Activated CD4-positive, alpha-beta memory T cell treated with anti-CD3 and anti-CD28 coated beads for 36 hours (primary cell): ENCODE results near the gene PGRMC2. TPM values are rescaled to one million over a fixed set of nuclear protein-coding genes. Genes with fewer than 3 reads are reported as not detected.
"Not testable (repeated sequence)": the region's sequence is repeated elsewhere in the genome, so short reads cannot be mapped to it uniquely, and the experiment has no call there.

Experiments
- CTCF ChIA-PET: fragments of 350-600 bp; sonication (Branson Sonifier 250); formaldehyde crosslinking; loops from one replicate; lab custom pipeline; 2021; ENCODE audit warnings: antibody characterized with exemption, inconsistent platforms; lab: Charles Lee
- POLR2A ChIA-PET: fragments of 350-600 bp; sonication (Branson Sonifier 250); formaldehyde crosslinking; loops from one replicate; lab custom pipeline; 2021; ENCODE audit warnings: antibody characterized with exemption; lab: Charles Lee
- DNase-seq: peaks from one replicate; pipeline ENCODE4 v3.0.0-alpha.2; 2020
- H3K27ac Mint-ChIP-seq: one replicate; pipeline ENCODE4 v1.8.0; 2021; ENCODE audit warnings: mixed read lengths
- H3K27me3 Mint-ChIP-seq: one replicate; pipeline ENCODE4 v1.8.0; 2021; ENCODE audit warnings: mixed read lengths
- H3K36me3 Mint-ChIP-seq: one replicate; pipeline ENCODE4 v1.8.0; 2021; ENCODE audit warnings: mixed read lengths
- H3K4me1 Mint-ChIP-seq: one replicate; pipeline ENCODE4 v1.8.0; 2021; ENCODE audit warnings: low read depth, mixed read lengths
- H3K4me3 Mint-ChIP-seq: one replicate; pipeline ENCODE4 v1.8.0; 2021; ENCODE audit warnings: mild to moderate bottlenecking, mixed read lengths
- H3K9me3 Mint-ChIP-seq: one replicate; pipeline ENCODE4 v1.8.0; 2021; ENCODE audit warnings: mixed read lengths
- intact Hi-C: fragments of 100-400 bp; cut with micrococcal nuclease; formaldehyde crosslinking; loops from one replicate; pipeline ENCODE4 v1.15.1; 2023
- total RNA-seq, 2 experiments: library from RNA; stranded (reverse); gene quantifications; one replicate each; pipeline ENCODE4 v1.2.3, GENCODE V29; 2021

Gene PGRMC2
- total RNA-seq, 2 experiments from 2014 or later = 33.7 to 34.2 TPM

DNA sequence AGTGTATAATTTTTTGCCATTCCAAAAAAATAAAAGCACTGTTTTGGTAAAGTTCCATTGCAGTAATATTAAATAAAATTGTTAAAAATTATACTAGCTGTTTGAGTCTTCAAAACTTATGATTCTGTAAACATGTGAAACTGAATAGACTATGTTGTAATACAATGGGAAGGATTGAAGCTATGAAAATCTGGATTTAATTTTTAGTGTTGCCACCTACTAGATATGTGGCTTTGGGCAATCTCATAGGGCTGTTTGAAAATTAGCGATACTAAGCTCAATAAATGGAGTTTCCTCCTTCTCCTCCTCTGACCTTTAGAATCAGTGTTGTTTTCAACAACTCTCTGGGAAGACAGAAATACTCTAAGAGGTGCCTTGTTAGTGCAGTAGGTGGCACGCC lies 4.5 kb downstream of the PGRMC2 start:
- H3K4me1 Mint-ChIP-seq = peaks cover 50% of the 10 kb centered on the region
- intact Hi-C loops = loop anchor here (10.0 kb wide), 1 partner anchor 272 kb away; no protein-coding TSS in a partner anchor
- H3K36me3 Mint-ChIP-seq = peaks cover 12% of the 10 kb centered on the region
- POLR2A ChIA-PET = no interaction called here
- H3K27me3 Mint-ChIP-seq = no peaks in the 10 kb centered on the region
- CTCF ChIA-PET = interaction anchor here (1.0 kb wide), 2 partner anchors 8 to 30 kb away, joined by 3 read pairs; no protein-coding TSS in a partner anchor
- no peaks in the 10 kb centered on the region for H3K9me3 Mint-ChIP-seq
- no peak for DNase-seq
- no peak overlapping the region for H3K27ac Mint-ChIP-seq
- no peak overlapping the region for H3K4me3 Mint-ChIP-seq

GRCh38 chr4:128282516-128282915 lies 5.1 kb downstream of the PGRMC2 start:
- no peak overlapping the region for H3K27ac Mint-ChIP-seq
- intact Hi-C loops = loop anchor here (10.0 kb wide), 1 partner anchor 272 kb away; no protein-coding TSS in a partner anchor
- H3K27me3 Mint-ChIP-seq = no peaks in the 10 kb centered on the region
- no peak overlapping the region for H3K4me3 Mint-ChIP-seq
- POLR2A ChIA-PET = no interaction called here
- no peaks in the 10 kb centered on the region for H3K9me3 Mint-ChIP-seq
- H3K4me1 Mint-ChIP-seq = peaks cover 50% of the 10 kb centered on the region
- H3K36me3 Mint-ChIP-seq = peaks cover 12% of the 10 kb centered on the region
- DNase-seq = no peak
- CTCF ChIA-PET = interaction anchor here (1.0 kb wide), 2 partner anchors 9 to 29 kb away, joined by 3 read pairs; no protein-coding TSS in a partner anchor

DNA sequence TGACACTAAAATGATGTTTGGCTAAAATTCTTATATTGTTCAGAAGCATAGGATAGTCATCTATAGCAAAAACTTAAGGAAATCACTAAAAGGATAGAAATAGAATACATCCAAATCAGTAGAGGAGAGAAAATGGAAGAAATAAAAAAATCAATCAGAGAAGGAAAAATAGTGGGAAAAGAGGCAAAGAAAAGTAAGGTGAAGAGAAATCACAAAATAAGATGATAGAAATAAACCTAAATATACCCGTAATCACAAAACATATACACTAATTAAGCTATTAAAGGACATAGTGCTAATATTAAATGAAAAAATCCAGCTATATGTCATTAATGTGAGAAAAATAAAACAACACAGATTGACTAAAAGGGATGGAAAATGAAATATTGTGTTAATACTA lies 6.3 kb downstream of the PGRMC2 start:
- intact Hi-C loops = loop anchor here (10.0 kb wide), 1 partner anchor 273 kb away; no protein-coding TSS in a partner anchor
- no peaks in the 10 kb centered on the region for H3K9me3 Mint-ChIP-seq
- ChIA-PET POLR2A (no interaction called here), CTCF (no interaction called here)
- no peak overlapping the region for H3K27ac Mint-ChIP-seq
- H3K4me3 Mint-ChIP-seq = no peak overlapping the region
- no peak for DNase-seq
- no peaks in the 10 kb centered on the region for H3K27me3 Mint-ChIP-seq
- H3K4me1 Mint-ChIP-seq = peaks cover 49% of the 10 kb centered on the region
- H3K36me3 Mint-ChIP-seq = peaks cover 12% of the 10 kb centered on the region

DNA sequence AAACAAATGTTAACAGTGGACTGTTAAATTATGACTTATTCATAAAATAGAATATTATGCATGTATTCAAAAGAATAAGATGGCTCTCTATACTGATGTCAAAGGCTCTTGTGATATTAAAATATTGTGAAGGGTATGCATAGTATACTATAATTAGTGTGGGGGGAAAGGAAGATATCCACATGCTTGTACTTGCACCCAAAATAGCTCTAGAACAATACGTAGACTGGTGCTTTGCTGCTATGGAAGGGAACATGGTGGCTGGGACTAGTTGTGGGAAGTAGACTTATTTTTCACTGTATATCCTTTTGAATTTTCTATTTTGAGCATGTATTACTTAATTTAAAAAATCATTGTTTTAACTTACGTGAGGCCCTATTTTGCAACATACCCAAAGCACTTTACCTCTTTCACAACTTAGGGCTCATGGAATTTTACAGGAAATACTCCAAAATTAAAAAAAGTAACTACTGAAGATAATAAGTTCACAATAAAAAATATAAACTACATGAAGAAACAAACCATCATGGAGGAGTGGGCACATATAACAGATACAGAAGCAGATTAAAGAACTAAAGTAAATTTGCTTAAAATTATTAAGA lies 7.9 kb downstream of the PGRMC2 start:
- H3K27ac Mint-ChIP-seq = no peak overlapping the region
- CTCF ChIA-PET = no interaction called here
- no peak for DNase-seq
- H3K27me3 Mint-ChIP-seq = no peaks in the 10 kb centered on the region
- peaks cover 12% of the 10 kb centered on the region for H3K36me3 Mint-ChIP-seq
- H3K4me3 Mint-ChIP-seq = no peak overlapping the region
- no peaks in the 10 kb centered on the region for H3K9me3 Mint-ChIP-seq
- peaks cover 38% of the 10 kb centered on the region for H3K4me1 Mint-ChIP-seq
- POLR2A ChIA-PET = no interaction called here
- intact Hi-C loops = loop anchor here (10.0 kb wide), 1 partner anchor 275 kb away; no protein-coding TSS in a partner anchor

DNA sequence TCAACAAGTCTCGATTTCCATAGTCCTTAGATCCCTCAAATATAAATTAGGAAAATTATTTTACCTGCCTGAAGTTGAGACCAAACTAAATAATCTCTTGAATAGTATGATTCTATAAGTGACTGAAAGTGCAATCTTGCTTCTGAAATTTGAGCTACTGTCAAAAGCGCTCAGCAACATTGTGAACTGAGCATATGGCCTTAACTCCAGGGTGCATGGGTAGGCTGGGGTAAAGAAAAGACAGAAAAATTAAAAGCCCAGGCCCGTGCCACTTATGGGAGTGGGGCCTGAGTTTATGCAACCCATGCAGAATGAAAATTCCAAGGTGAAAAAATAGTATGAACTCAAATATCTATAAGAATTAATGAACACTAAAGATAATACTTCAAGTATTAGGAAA lies 9.8 kb downstream of the PGRMC2 start:
- ChIA-PET POLR2A (no interaction called here), CTCF (no interaction called here)
- Mint-ChIP-seq H3K4me1 (peaks cover 41% of the 10 kb centered on the region), H3K9me3 (no peaks in the 10 kb centered on the region), H3K27me3 (no peaks in the 10 kb centered on the region), H3K36me3 (peaks cover 6% of the 10 kb centered on the region), H3K27ac (no peak overlapping the region), H3K4me3 (no peak overlapping the region)
- no peak for DNase-seq
- intact Hi-C loops = no loop called here

GRCh38 chr4:128275346-128275745 lies 12.3 kb downstream of the PGRMC2 start:
- Mint-ChIP-seq H3K4me3 (no peak overlapping the region), H3K9me3 (no peaks in the 10 kb centered on the region), H3K27me3 (no peaks in the 10 kb centered on the region), H3K4me1 (peaks cover 23% of the 10 kb centered on the region), H3K36me3 (peaks cover 19% of the 10 kb centered on the region), H3K27ac (no peak overlapping the region)
- ChIA-PET POLR2A (interaction anchor here (1.6 kb wide), 1 partner anchor 11 kb away, joined by 3 read pairs; no protein-coding TSS in a partner anchor), CTCF (no interaction called here)
- intact Hi-C loops = no loop called here
- no peak for DNase-seq

- no peak for DNase-seq
- Mint-ChIP-seq H3K4me3 (no peak overlapping the region), H3K36me3 (peaks cover 19% of the 10 kb centered on the region), H3K9me3 (peaks cover 2% of the 10 kb centered on the region), H3K27me3 (no peaks in the 10 kb centered on the region), H3K27ac (no peak overlapping the region), H3K4me1 (peaks cover 14% of the 10 kb centered on the region)
- ChIA-PET POLR2A (interaction anchor here (1.1 kb wide), 1 partner anchor 16 kb away, joined by 3 read pairs; no protein-coding TSS in a partner anchor), CTCF (no interaction called here)
- intact Hi-C loops = no loop called here
Measured at GRCh38 chr4:128271551-128271950, 16.1 kb downstream of the PGRMC2 start.

DNA sequence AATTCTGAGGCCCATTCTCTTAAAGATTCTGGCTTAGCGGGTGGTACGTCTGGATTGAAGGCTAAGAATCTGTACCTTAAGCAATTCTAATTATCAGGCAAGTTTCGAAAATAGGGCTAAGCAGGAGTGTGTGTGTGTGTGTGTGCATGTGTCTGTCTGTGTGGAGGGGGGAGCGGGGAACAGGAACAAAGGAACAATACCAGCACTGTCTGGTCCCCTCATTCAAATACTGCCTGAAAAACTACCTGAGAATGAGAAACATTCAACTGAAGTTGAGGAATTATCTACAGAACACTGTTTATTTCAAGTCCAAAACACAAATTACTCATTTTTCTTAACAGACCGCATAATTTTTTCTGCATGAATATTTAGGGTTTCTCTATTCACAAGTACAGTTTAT lies 18.6 kb downstream of the PGRMC2 start:
- no peak overlapping the region for H3K27ac Mint-ChIP-seq
- ChIA-PET CTCF (no interaction called here), POLR2A (no interaction called here)
- peaks cover 19% of the 10 kb centered on the region for H3K9me3 Mint-ChIP-seq
- intact Hi-C loops = no loop called here
- H3K4me3 Mint-ChIP-seq = no peak overlapping the region
- no peak for DNase-seq
- H3K4me1 Mint-ChIP-seq = peaks cover 6% of the 10 kb centered on the region
- no peaks in the 10 kb centered on the region for H3K27me3 Mint-ChIP-seq
- peaks cover 17% of the 10 kb centered on the region for H3K36me3 Mint-ChIP-seq

DNA sequence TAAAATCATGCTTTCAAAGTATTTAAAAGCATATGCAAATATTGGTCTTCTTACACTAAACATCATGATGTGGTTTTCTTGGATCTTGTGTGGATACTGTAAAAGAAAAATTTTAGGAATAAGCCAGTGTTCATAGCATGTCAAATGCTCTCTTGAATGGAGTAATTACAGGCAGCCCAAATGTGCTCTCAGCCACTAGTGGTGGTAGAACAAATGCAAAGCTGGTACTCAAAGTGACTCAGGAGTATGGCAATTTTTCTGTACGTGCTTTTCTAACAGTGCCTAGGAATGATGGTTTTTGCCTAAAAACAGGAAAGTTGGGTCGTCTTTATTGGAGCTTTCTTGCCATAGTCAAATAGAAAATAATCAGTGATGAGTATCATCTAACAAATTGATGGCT lies 19.9 kb downstream of the PGRMC2 start:
- DNase-seq = no peak
- ChIA-PET CTCF (no interaction called here), POLR2A (no interaction called here)
- no peaks in the 10 kb centered on the region for H3K4me1 Mint-ChIP-seq
- peaks cover 15% of the 10 kb centered on the region for H3K36me3 Mint-ChIP-seq
- no peak overlapping the region for H3K4me3 Mint-ChIP-seq
- H3K9me3 Mint-ChIP-seq = peaks cover 22% of the 10 kb centered on the region
- no peak overlapping the region for H3K27ac Mint-ChIP-seq
- intact Hi-C loops = no loop called here
- peaks cover 2% of the 10 kb centered on the region for H3K27me3 Mint-ChIP-seq

- peaks cover 11% of the 10 kb centered on the region for H3K36me3 Mint-ChIP-seq
- POLR2A ChIA-PET, H3K4me3 Mint-ChIP-seq, H3K27me3 Mint-ChIP-seq, H3K27ac Mint-ChIP-seq, CTCF ChIA-PET, DNase-seq, intact Hi-C loops, H3K4me1 Mint-ChIP-seq: not testable (repeated sequence)
- peaks cover 22% of the 10 kb centered on the region for H3K9me3 Mint-ChIP-seq
Measured at GRCh38 chr4:128267171-128267570, 20.4 kb downstream of the PGRMC2 start.

DNA sequence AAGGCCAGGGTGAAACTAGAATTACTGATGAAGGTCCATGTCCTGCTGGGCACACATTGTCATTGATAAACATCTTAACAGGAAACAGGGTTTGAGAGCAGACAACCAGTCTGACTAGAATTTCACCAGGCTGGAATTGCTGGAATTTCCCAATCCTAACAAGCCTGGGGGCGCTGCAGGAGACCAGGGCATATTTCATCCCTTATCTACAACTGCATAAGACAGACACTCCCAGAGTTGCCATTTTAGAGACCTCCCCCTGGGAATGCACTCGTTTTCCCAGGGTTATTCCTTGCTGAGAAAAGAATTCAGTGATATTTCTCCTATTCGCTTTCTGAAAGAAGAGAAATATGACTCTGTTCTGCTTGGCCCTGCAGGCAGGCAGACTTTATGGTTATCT lies 22.1 kb downstream of the PGRMC2 start:
- H3K4me1 Mint-ChIP-seq, CTCF ChIA-PET, DNase-seq, H3K27ac Mint-ChIP-seq, intact Hi-C loops, H3K27me3 Mint-ChIP-seq, POLR2A ChIA-PET, H3K4me3 Mint-ChIP-seq, H3K36me3 Mint-ChIP-seq: not testable (repeated sequence)
- H3K9me3 Mint-ChIP-seq = peaks cover 22% of the 10 kb centered on the region

GRCh38 chr4:128259889-128260288 lies 27.7 kb downstream of the PGRMC2 start:
- CTCF ChIA-PET = not testable (repeated sequence)

DNA sequence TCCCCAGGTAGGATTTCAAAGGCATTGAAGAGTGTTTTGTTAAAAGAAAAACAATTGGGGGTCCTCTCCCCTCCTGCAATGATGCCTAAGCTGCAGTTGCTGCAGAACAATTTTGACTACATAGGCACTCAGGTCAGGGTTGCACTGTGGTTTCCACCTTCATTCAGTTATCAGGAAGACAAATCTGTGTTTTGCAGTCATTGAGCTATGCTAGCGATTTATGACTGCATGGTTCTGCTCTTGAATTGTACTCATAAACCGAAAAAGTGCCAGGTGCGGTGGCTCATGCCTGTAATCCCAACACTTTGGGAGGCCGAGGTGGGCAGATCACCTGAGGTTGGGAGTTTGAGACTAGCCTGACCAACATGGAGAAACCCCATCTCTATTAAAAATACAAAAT lies 29.4 kb downstream of the PGRMC2 start:
- POLR2A ChIA-PET, H3K27ac Mint-ChIP-seq, H3K36me3 Mint-ChIP-seq, intact Hi-C loops, H3K4me3 Mint-ChIP-seq, DNase-seq, H3K4me1 Mint-ChIP-seq, CTCF ChIA-PET, H3K9me3 Mint-ChIP-seq: not testable (repeated sequence)
- H3K27me3 Mint-ChIP-seq = peaks cover 18% of the 10 kb centered on the region

More at GRCh38 chr4:128259889-128260288, 27.7 kb downstream of the PGRMC2 start:
- H3K4me3 Mint-ChIP-seq, H3K27me3 Mint-ChIP-seq, H3K4me1 Mint-ChIP-seq, H3K9me3 Mint-ChIP-seq, POLR2A ChIA-PET, H3K27ac Mint-ChIP-seq, DNase-seq, intact Hi-C loops, H3K36me3 Mint-ChIP-seq: not testable (repeated sequence)
